Measurements from ENCODE around the gene PTPRN2.

- TF ChIP-seq PHF8 (conservative IDR thresholded peaks at IDR 0.05; ENCODE audit: low read depth, low read length) = no peak
- no peak for TF ChIP-seq CREB1 (IDR thresholded peaks at IDR 0.05)
- TF ChIP-seq CTCF (IDR thresholded peaks at IDR 0.05; ENCODE audit: control extremely low read depth in 1 of 3, insufficient read depth in 1 of 3, low read depth in 1 of 3, low read length in 3 of 3) = no peak
- TF ChIP-seq EZH2 (IDR thresholded peaks at IDR 0.05; ENCODE audit: low read depth, low read length, severe bottlenecking) = no peak
- TF ChIP-seq CHD2 (IDR thresholded peaks at IDR 0.05; ENCODE audit: low read length) = no peak
- no peak for TF ChIP-seq POLR2A (IDR thresholded peaks at IDR 0.05; ENCODE audit: control extremely low read depth in 1 of 2, low read depth in 2 of 2, low read length in 2 of 2)
- no peak for TF ChIP-seq SP1 (IDR thresholded peaks at IDR 0.05; ENCODE audit: low read depth, low read length)
- TF ChIP-seq EP300 (IDR thresholded peaks at IDR 0.05; ENCODE audit: borderline replicate concordance in 1 of 2, low read depth in 2 of 2, low read length in 2 of 2) = no peak
- no peak for TF ChIP-seq SP2 (IDR thresholded peaks at IDR 0.05; ENCODE audit: low read length)
- no peak for TF ChIP-seq TAF1 (IDR thresholded peaks at IDR 0.05; ENCODE audit: low read depth, low read length)
- no peak for TF ChIP-seq RAD21 (IDR thresholded peaks at IDR 0.05 in 1 of 2, conservative IDR thresholded peaks at IDR 0.05 in 1 of 2; ENCODE audit: low read depth in 2 of 2, low read length in 2 of 2)
- TF ChIP-seq NRF1 (IDR thresholded peaks at IDR 0.05; ENCODE audit: low read depth, low read length) = no peak
- no peak for TF ChIP-seq JUN (IDR thresholded peaks at IDR 0.05; ENCODE audit: low read depth, low read length)
- no peak for TF ChIP-seq CEBPB (IDR thresholded peaks at IDR 0.05; ENCODE audit: low read depth, low read length)
These were observed 114.4 kb downstream of the PTPRN2 start for GRCh38 chr7:158473221-158473620.

Measured in H1 (cell line).